ENCODE data around the gene HPSE2. TPM values are rescaled to one million over a fixed set of nuclear protein-coding genes. Genes with fewer than 3 reads are reported as not detected.

HPSE2 gene
- total and polyA plus RNA-seq, 4 donors, result 0.05 TPM; not detected in 3

GRCh38 chr10:98410135-98410743 lies 825.4 kb downstream of the HPSE2 start (continued):
- no peak for TF ChIP-seq RAD21 (IDR thresholded peaks at IDR 0.05)
- no peak for TF ChIP-seq NR2F2 (IDR thresholded peaks at IDR 0.05)
- no peak for TF ChIP-seq EGR1 (IDR thresholded peaks at IDR 0.05; ENCODE audit: low read depth in 2 of 2)
- no peak for TF ChIP-seq MAX (IDR thresholded peaks at IDR 0.05)
- no peak for TF ChIP-seq HNF4G (IDR thresholded peaks at IDR 0.05)

- Histone ChIP-seq H3K27ac (ENCODE audit: low read depth in 1 of 2, low read length in 2 of 2) (no peak overlapping the region), H3K4me1 (ENCODE audit: control insufficient read depth in 4 of 4, insufficient read depth in 4 of 4, low read length in 3 of 4) (peaks cover 0 to under 1% (median 0%) of the 10 kb centered on the region in 4 donors), H3K36me3 (ENCODE audit: control insufficient read depth in 4 of 4, insufficient read depth in 3 of 4, low read depth in 1 of 4, low read length in 3 of 4) (no peaks in the 10 kb centered on the region), H3K9ac (ENCODE audit: low read depth in 1 of 2, low read length in 2 of 2) (no peak overlapping the region), H3K9me3 (ENCODE audit: control insufficient read depth in 4 of 4, low read length in 3 of 4) (no peaks in the 10 kb centered on the region), H3K27me3 (ENCODE audit: control insufficient read depth in 4 of 4, insufficient read depth in 4 of 4, low read length in 3 of 4) (no peaks in the 10 kb centered on the region), H3K4me3 (ENCODE audit: low read depth in 1 of 3, low read length in 3 of 3) (no peak overlapping the region)
- DNase-seq (ENCODE audit: low spot score), result no peak
- TF ChIP-seq EGR1 (IDR thresholded peaks at IDR 0.05; ENCODE audit: low read depth in 2 of 2) (no peak), GABPA (IDR thresholded peaks at IDR 0.05 in 1 of 2, conservative IDR thresholded peaks at IDR 0.05 in 1 of 2) (no peak), YY1 (IDR thresholded peaks at IDR 0.05) (no peak), FOXA2 (IDR thresholded peaks at IDR 0.05) (no peak), ATF3 (IDR thresholded peaks at IDR 0.05) (no peak), HNF4A (conservative IDR thresholded peaks at IDR 0.05) (no peak), ZBTB33 (IDR thresholded peaks at IDR 0.05) (no peak), HNF4G (IDR thresholded peaks at IDR 0.05) (no peak)
- 91% methylated on average over 4 of the region's 4 CpGs for WGBS
Observed at GRCh38 chr10:98408799-98409198, 826.9 kb downstream of the HPSE2 start.

- 95% methylated on average over 18 of the region's 18 CpGs for WGBS
- Histone ChIP-seq H3K27ac (ENCODE audit: low read depth in 1 of 2, low read length in 2 of 2) (no peak overlapping the region), H3K4me1 (ENCODE audit: control insufficient read depth in 4 of 4, insufficient read depth in 4 of 4, low read length in 3 of 4) (no peaks in the 10 kb centered on the region), H3K4me3 (ENCODE audit: low read depth in 1 of 3, low read length in 3 of 3) (no peak overlapping the region), H3K9me3 (ENCODE audit: control insufficient read depth in 4 of 4, low read length in 3 of 4) (no peaks in the 10 kb centered on the region), H3K27me3 (ENCODE audit: control insufficient read depth in 4 of 4, insufficient read depth in 4 of 4, low read length in 3 of 4) (no peaks in the 10 kb centered on the region), H3K9ac (ENCODE audit: low read depth in 1 of 2, low read length in 2 of 2) (no peak overlapping the region), H3K36me3 (ENCODE audit: control insufficient read depth in 4 of 4, insufficient read depth in 3 of 4, low read depth in 1 of 4, low read length in 3 of 4) (peaks cover 0 to 7% (median 1%) of the 10 kb centered on the region in 4 donors)
- no peak for DNase-seq (ENCODE audit: low spot score)
- no peak for TF ChIP-seq FOXA2 (IDR thresholded peaks at IDR 0.05)
Observed at GRCh38 chr10:98407744-98408241, 827.9 kb downstream of the HPSE2 start.

Small RNA genes lying within 50 kb of the gene (small RNA-seq; reads per million reads assigned to genes)
- gene MIR4685 (not detected), gene MIR6507 (not detected)

Other genes with a start within 250 kb of the HPSE2 start
- gene CNNM1, start 93.5 kb upstream of the HPSE2 start, total RNA-seq, result under 1 TPM; 0.05 to 0.08 TPM
- gene CNNM1, start 93.5 kb upstream of the HPSE2 start, polyA plus RNA-seq, result under 1 TPM; 0.06 to 0.10 TPM
- gene GOT1, start 194.8 kb upstream of the HPSE2 start, total RNA-seq, result 100 to 1,000 TPM in 1 of 2 donors, 10 to 100 TPM in 1; 73.5 to 137 TPM
- gene GOT1, start 194.8 kb upstream of the HPSE2 start, polyA plus RNA-seq, result 100 to 1,000 TPM; 109 to 271 TPM